ENCODE results near the gene SNX2. TPM values are rescaled to one million over a fixed set of nuclear protein-coding genes. Genes with fewer than 3 reads are reported as not detected.

Gene SNX2
- total and polyA plus RNA-seq, 9 of the 15 experiments (the other 6 are each of a cell fraction or from before 2014, with no cell fraction given), result 35.2 to 86.0 (median 58.1) TPM

GRCh38 chr5:122775550-122776542 is 966 bp downstream of the SNX2 start (continued):
- TF ChIP-seq, protein P1, sequence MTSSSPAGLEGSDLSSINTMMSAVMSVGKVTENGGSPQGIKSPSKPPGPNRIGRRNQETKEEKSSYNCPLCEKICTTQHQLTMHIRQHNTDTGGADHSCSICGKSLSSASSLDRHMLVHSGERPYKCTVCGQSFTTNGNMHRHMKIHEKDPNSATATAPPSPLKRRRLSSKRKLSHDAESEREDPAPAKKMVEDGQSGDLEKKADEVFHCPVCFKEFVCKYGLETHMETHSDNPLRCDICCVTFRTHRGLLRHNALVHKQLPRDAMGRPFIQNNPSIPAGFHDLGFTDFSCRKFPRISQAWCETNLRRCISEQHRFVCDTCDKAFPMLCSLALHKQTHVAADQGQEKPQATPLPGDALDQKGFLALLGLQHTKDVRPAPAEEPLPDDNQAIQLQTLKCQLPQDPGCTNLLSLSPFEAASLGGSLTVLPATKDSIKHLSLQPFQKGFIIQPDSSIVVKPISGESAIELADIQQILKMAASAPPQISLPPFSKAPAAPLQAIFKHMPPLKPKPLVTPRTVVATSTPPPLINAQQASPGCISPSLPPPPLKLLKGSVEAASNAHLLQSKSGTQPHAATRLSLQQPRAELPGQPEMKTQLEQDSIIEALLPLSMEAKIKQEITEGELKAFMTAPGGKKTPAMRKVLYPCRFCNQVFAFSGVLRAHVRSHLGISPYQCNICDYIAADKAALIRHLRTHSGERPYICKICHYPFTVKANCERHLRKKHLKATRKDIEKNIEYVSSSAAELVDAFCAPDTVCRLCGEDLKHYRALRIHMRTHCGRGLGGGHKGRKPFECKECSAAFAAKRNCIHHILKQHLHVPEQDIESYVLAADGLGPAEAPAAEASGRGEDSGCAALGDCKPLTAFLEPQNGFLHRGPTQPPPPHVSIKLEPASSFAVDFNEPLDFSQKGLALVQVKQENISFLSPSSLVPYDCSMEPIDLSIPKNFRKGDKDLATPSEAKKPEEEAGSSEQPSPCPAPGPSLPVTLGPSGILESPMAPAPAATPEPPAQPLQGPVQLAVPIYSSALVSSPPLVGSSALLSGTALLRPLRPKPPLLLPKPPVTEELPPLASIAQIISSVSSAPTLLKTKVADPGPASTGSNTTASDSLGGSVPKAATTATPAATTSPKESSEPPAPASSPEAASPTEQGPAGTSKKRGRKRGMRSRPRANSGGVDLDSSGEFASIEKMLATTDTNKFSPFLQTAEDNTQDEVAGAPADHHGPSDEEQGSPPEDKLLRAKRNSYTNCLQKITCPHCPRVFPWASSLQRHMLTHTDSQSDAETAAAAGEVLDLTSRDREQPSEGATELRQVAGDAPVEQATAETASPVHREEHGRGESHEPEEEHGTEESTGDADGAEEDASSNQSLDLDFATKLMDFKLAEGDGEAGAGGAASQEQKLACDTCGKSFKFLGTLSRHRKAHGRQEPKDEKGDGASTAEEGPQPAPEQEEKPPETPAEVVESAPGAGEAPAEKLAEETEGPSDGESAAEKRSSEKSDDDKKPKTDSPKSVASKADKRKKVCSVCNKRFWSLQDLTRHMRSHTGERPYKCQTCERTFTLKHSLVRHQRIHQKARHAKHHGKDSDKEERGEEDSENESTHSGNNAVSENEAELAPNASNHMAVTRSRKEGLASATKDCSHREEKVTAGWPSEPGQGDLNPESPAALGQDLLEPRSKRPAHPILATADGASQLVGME (CRISPR knock-in tag; IDR thresholded peaks at IDR 0.05), result no peak
- TF ChIP-seq ZBTB7A (IDR thresholded peaks at IDR 0.05; ENCODE audit: borderline replicate concordance, control insufficient read depth, low read depth, low read length), result 0 out of 2 replicates have a peak, but pooled peaks have one; percentile 14
- TF ChIP-seq C11orf30 (IDR thresholded peaks at IDR 0.05; ENCODE audit: low read depth), result peak; percentile 26; the same call in 1 of the 2 replicates
- TF ChIP-seq NELFE (IDR thresholded peaks at IDR 0.05; ENCODE audit: insufficient read depth, insufficient read length), result no peak
- no peak for TF ChIP-seq ATF1 (CRISPR knock-in tag; IDR thresholded peaks at IDR 0.05)
- no peak for TF ChIP-seq ATF1 (tag; IDR thresholded peaks at IDR 0.05)
- no peak for TF ChIP-seq ZNF274 (IDR thresholded peaks at IDR 0.05; ENCODE audit: borderline replicate concordance, low read depth, low read length)
- peak; percentile 23; the same call in 1 of the 2 replicates for TF ChIP-seq RFX1 (IDR thresholded peaks at IDR 0.05)
- TF ChIP-seq SPI1 (IDR thresholded peaks at IDR 0.05; ENCODE audit: borderline replicate concordance, low read depth, low read length), result peak; percentile 62; the same call in 1 of the 2 replicates
- TF ChIP-seq ZBTB11 (CRISPR knock-in tag; IDR thresholded peaks at IDR 0.05), result 0 out of 6 replicates have a peak, but pooled peaks of 1 of the 3 experiments have one; percentile 40
- no peak for TF ChIP-seq FOSL1 (tag; conservative IDR thresholded peaks at IDR 0.05)
- TF ChIP-seq, protein P2, sequence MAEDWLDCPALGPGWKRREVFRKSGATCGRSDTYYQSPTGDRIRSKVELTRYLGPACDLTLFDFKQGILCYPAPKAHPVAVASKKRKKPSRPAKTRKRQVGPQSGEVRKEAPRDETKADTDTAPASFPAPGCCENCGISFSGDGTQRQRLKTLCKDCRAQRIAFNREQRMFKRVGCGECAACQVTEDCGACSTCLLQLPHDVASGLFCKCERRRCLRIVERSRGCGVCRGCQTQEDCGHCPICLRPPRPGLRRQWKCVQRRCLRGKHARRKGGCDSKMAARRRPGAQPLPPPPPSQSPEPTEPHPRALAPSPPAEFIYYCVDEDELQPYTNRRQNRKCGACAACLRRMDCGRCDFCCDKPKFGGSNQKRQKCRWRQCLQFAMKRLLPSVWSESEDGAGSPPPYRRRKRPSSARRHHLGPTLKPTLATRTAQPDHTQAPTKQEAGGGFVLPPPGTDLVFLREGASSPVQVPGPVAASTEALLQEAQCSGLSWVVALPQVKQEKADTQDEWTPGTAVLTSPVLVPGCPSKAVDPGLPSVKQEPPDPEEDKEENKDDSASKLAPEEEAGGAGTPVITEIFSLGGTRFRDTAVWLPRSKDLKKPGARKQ (CRISPR knock-in tag; IDR thresholded peaks at IDR 0.05), result no peak
- TF ChIP-seq MCM5 (IDR thresholded peaks at IDR 0.05; ENCODE audit: low read depth), result no peak
- TF ChIP-seq XRCC5 (IDR thresholded peaks at IDR 0.05; ENCODE audit: low read depth, low read length), result 0 out of 2 replicates have a peak, but pooled peaks have one; percentile 31

Measured in K562 (cell line).